SW 1271 (cell line): ENCODE results near the gene DNM3.
"Not testable (repeated sequence)": the region's sequence is repeated elsewhere in the genome, so short reads cannot be mapped to it uniquely, and the experiment has no call there.

Source experiments
- DNase-seq, 2 experiments: peaks; one replicate each; lab custom pipeline; 2025; lab: John Stamatoyannopoulos, UW

The DNM3 gene

GRCh38 chr1:172423336-172423735 lies 582.0 kb downstream of the DNM3 start:
- DNase-seq, result no peak

- no peak for DNase-seq
These were observed 584.0 kb downstream of the DNM3 start for GRCh38 chr1:172425339-172425738.

GRCh38 chr1:172427191-172427590 lies 585.9 kb downstream of the DNM3 start:
- DNase-seq, result no peak

- DNase-seq, result peak; percentile 5 to 70
These were observed 588.2 kb downstream of the DNM3 start for GRCh38 chr1:172429331-172430127.

GRCh38 chr1:172430128-172430454 lies 588.8 kb downstream of the DNM3 start:
- DNase-seq, result no peak

- no peak for DNase-seq
These were observed 589.9 kb downstream of the DNM3 start for GRCh38 chr1:172431204-172431603.

- DNase-seq, result no peak
These were observed 590.5 kb downstream of the DNM3 start for GRCh38 chr1:172431721-172432192.

GRCh38 chr1:172437183-172437582 lies 595.9 kb downstream of the DNM3 start:
- DNase-seq, result not testable (repeated sequence)

- no peak for DNase-seq
These were observed 601.1 kb downstream of the DNM3 start for GRCh38 chr1:172442404-172442803.

GRCh38 chr1:172442843-172443565 lies 601.7 kb downstream of the DNM3 start:
- no peak for DNase-seq

GRCh38 chr1:172443666-172444453 lies 602.6 kb downstream of the DNM3 start, which contains the start of gene PIGC:
TSS of gene PIGC (minus strand) at chr1:172444069. CDS start at chr1:172442622, 1,447 bp downstream.
- DNase-seq, result peak; percentile 35 to 73

GRCh38 chr1:172446547-172446946 lies 605.2 kb downstream of the DNM3 start:
- DNase-seq, result no peak

- DNase-seq, result no peak
These were observed 606.3 kb downstream of the DNM3 start for GRCh38 chr1:172447641-172448040.

GRCh38 chr1:172448995-172449584 lies 607.8 kb downstream of the DNM3 start:
- DNase-seq, result no peak

GRCh38 chr1:172449585-172450523 lies 608.6 kb downstream of the DNM3 start:
- DNase-seq, result peak in 1 of 2 experiments; percentile 47

- DNase-seq, result no peak
These were observed 609.2 kb downstream of the DNM3 start for GRCh38 chr1:172450524-172450885.

GRCh38 chr1:172451002-172451443 lies 609.7 kb downstream of the DNM3 start:
- DNase-seq, result no peak

- no peak for DNase-seq
These were observed 611.3 kb downstream of the DNM3 start for GRCh38 chr1:172452536-172453152.

GRCh38 chr1:172453153-172453545 lies 611.9 kb downstream of the DNM3 start:
- DNase-seq, result no peak

GRCh38 chr1:172453607-172454006 lies 612.3 kb downstream of the DNM3 start:
- DNase-seq, result no peak
